HG03025 (cell line): Measurements from ENCODE around the gene NFIX.

Source experiments
- ATAC-seq: cut with Tn5 transposase; IDR thresholded peaks from one replicate; pipeline ENCODE4 v1.9.1; 2021; ENCODE audit warnings: mild to moderate bottlenecking, moderate library complexity; ENCODE audit not compliant: unreplicated experiment, low FRiP score

NFIX gene

DNA sequence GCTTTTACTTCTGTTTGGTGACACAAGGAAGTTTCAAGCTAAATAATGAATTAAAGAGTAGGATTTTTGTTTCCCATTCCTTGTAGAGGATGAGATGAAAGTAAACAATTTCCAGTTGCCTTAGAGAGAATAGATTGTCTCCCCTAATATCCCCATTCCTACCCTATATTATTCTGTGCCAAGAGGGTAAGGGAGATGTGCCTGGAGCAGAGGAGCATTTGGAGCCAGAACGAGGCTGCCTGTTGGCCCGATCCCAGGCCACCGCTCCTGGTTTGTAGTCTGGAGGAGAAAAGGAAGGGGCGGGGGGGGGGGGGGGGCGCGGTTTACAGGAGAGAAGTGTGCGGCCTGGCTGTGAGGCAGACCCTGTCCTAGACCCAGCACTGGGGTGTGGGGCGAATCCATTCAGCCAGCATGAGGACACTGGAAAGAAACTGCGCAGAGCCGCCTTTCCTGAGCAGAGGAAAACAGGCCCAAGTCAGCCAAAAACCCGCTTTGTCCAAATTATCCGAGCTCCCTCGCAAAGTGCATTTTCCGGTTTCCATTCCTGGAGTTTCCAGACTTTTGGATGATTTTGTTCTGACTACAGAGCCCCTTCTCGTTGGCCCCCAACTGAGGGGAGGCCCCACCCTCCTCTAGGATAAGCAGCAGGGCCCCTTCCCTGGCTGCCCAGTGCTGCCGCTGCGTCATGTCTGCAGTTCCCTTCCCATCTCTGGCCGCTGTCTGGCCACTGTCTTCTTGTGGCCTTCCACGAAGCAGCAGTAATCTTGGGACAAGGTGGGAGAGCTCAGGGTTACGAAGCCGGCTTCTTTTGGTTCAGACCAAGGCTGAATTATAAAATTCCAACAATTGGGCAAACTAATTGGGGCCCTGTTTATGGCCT lies 23.0 kb downstream of the NFIX start:
- ATAC-seq = no peak

GRCh38 chr19:13019332-13019731 lies 24.1 kb downstream of the NFIX start:
- ATAC-seq = no peak

DNA sequence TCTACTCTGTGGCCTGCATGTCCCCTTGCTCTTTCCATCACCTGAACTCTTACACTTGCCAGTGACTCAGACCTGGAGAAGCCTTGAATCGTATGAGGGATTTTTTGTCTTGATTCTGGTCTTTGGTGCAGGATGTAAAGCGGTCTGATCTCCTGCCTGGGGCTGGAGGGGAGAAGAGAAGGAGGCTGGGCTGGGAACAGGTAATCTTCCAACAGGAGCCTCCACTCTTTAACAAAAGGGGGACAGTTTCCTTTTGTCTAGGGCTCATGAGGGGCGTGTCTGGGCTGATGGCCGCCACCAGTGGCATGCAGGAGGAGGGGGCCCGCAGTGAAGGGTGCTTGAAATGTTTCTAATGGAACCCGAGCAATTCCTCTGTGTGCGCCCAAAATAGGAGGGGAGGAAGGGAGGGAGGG lies 24.7 kb downstream of the NFIX start:
- ATAC-seq = no peak

GRCh38 chr19:13022111-13022858 lies 27.0 kb downstream of the NFIX start:
- no peak for ATAC-seq

- no peak for ATAC-seq
Measured at GRCh38 chr19:13022859-13023636, 27.8 kb downstream of the NFIX start.

- ATAC-seq = no peak
Measured at GRCh38 chr19:13023656-13024055, 28.4 kb downstream of the NFIX start.

DNA sequence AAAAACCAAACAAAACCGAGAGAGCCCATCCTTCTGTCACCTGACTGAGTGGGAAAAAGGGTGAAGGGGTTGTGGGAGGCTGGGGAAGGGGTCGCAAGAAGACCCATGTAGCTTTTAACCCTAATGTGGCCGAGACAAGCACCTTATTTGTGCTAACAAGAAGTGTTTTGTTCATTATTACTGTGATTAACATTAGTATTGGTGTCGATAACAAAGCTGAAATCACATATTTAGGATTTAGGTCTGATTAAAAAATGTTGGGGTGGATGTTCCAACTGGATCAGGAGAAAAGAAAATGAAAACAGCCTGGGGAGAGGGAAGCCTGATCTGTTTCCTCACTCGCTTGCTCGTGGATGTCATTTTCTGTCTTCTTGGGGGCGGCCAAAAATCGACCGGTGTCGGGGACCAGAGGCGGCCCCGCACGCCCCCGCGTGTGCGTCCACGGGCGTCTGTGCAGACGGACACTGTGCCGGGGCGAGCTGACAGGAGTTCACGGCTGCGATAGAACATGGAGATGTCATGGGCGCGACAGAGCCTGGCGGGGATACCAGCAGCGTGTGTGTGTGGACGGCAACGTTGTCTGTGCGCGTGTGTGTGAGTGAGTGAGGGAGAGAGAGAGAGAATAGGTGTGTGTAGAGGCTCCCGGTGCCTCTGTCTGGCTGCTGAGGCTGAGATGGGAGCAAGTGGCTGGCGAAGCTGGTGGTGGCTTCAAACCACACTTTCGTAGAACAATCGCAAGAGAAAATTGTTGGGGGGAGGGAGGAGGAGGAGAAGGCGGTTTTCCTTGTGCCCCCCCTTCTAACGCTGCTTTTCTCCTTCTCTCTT lies 29.1 kb downstream of the NFIX start:
- ATAC-seq = no peak

- ATAC-seq = no peak
Measured at GRCh38 chr19:13024951-13025697, 29.8 kb downstream of the NFIX start.

DNA sequence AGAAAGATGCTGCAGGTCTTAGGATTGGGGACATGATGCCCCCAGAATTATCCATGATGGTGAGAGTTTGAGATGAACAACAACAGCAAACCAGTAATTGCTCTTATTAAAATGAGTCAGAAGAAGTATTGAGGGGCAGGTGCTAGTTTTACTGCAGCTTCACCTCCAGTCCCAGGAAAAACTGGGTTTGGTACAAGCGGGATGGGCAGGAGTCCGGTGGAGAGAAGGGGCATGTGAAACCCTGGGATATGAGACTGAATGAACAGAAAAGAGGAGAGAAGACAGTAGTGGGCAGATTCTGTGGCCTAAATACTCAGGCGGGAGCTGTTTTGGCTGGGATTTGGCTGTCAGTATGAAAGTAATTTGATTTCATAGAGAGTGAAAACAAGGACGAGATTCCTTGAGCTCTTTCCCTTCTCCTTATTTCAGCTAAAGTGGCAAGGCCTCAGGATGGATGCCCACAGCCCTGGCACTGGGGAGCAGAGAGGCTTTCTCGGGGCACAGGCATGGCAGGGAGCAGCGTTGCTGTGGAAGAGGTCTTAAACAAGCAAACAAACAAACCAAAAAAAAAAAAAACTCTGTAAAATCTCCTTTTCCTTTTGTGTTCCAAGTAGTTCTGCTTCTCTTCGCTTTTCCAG lies 30.7 kb downstream of the NFIX start:
- ATAC-seq = no peak

DNA sequence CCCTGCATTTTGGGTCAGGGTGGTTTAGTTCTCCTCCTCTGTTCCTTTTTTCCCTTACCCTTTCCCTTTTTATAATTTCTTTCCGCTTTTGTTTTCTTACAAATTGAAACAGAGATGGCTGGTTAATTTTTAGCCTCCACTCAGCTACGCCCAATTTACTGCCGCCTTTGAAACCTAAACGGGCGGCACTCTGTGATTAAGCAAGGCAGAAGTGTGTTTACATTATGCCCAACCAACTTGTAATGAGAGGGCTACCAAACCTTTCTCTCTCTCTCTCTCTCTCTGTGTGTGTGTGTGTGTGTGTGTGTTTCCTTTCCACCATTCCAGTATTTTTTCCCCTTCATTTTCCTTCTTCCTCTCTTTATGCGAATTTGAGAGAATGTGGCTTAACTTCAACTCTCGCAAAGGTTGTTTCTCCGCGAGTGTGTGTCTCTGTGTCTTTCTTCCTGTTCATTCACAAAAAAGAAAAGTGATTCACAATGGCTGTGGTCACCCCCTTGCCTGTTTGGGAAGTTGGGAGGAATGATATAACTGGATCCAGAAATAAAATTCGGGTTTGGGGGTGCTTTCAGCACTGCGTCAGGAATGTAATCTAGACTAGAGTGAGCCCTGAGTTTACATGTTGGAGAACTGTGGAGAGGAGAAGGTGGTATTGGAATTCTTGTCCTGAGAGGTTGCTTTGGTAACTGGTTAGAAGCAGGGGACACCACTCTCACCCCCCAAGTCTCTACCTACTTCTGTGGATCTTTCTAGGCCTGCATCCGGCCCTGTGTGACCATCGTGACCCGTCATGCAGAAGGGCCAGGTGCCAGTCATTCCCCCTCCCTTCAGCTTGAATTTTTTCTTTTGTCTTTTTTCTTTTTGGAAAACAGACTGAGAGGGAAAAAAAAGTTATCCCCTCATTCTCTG lies 31.4 kb downstream of the NFIX start:
- ATAC-seq = no peak

GRCh38 chr19:13027557-13027956 lies 32.3 kb downstream of the NFIX start:
- ATAC-seq = no peak

- ATAC-seq = no peak
Measured at GRCh38 chr19:13028027-13028426, 32.8 kb downstream of the NFIX start.

GRCh38 chr19:13029301-13029880 lies 34.1 kb downstream of the NFIX start:
- no peak for ATAC-seq

DNA sequence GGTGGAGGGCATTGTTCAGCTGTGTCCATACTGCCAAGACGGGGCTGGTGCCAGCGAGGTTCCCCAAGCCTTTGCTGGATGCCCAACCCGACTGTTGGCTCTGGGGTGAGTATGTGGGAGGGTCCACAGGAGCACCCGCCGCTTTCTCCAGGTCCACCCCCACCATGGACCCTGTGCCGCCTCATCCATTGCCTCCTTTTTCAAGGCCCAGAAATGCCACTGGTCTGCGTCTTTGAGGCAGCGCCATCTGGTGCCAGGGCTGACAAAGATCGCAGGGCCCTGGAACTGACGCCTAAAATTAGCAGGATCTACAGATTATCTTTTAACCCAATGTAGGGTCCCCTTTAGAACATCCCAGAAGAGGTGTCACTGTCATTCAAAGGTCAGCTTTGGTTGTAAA lies 34.6 kb downstream of the NFIX start:
- ATAC-seq = no peak

DNA sequence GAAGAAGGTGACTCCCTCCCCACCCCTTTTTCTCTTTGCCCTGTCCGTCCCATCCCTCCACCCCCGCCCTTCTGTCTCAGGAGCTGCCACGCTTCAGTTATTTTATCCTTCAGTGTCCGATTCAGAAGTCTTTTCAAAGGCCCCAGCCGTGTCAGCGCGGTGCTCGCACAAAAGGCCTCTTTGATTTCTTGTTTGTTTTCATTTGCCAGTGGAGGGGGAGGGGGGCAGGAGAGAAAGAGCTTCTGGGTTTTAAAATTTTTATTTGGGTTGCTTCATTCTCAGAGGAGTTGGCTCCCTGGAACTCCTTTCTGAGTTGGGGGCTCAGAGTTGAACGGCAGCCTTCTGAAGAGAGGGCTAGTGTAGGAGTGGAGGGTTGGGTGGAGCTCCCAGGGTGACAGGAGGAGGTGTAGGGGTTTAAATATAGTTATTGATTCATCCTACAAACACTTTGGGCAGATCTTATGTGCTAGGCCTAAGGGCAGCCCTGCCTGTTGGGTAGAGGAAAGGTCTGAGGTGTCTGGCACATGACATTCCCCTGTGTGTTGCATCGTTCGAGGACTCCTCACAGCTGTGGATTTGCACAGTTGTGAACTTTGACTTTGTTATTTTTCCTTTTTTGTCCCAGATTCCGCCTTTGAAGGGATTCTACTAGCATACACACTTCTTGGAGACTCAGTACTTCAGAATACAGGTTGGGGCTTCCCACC lies 36.8 kb downstream of the NFIX start:
- no peak for ATAC-seq

DNA sequence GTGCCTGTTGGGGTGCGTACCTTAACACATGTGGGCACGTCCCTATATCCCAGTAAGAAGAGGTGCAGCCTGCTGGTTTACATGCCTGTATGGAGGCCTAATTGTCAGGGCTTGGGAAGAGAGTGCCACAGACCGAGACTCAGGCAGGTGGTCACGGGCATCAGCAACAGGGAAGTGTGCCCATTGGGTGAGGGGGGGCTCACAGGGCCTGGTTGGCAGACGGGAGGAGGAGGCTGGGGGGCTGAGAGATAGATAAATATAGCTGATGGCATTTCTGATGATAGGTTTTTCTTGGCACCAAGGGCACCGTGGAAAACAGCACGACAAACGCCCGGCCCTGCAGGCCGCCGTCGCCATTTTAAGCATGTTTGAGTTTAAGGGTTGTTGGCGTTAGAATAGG lies 37.6 kb downstream of the NFIX start:
- ATAC-seq = no peak

- ATAC-seq = no peak
Measured at GRCh38 chr19:13033244-13033643, 38.0 kb downstream of the NFIX start.
